HG02938 (cell line): ENCODE results near the gene SPECC1.
"Not testable (repeated sequence)": the region's sequence is repeated elsewhere in the genome, so short reads cannot be mapped to it uniquely, and the experiment has no call there.

ENCODE experiments used
- ATAC-seq: cut with Tn5 transposase; IDR thresholded peaks from one replicate; pipeline ENCODE4 v1.9.1; 2021; ENCODE audit warnings: mild to moderate bottlenecking, moderate library complexity; ENCODE audit not compliant: unreplicated experiment

SPECC1 gene

DNA sequence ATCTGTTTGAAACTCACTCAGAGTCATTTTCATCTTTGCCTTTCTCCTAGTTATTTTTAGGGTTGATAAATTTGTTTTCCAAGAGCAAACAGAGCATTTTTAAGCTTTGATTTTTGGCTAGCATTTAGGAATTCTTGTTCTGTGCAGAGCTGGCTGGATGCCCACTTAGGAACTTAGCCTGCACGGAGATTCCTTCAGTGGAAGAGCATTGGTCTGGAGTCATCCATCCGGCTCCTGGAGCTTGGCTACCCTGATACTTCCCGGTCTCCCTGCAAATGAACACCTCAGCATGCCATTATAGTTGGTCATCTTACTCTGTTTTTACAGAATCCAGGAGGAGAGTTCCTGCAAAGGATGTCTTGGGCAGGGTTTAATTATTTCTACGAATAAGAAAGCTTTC is 57.1 kb downstream of the SPECC1 start:
- no peak for ATAC-seq

DNA sequence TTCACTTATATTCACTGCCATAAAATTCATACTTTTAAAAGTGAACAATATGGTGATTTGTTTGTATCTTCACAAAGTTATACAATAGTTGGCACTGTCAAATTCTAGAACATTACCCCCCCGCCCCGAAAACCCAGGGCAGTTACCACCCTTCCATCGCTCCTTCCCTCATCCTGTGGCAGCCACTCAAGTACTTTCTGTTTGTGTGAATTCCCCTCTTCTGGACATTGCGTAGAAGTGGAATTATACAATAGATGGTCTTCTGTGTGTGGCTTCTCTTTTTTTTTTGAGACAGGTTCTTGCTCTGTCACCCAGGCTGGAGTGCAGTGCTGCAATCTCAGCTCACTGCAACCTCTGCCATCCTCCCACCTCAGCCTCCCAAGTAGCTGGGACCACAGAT is 58.6 kb downstream of the SPECC1 start:
- no peak for ATAC-seq

DNA sequence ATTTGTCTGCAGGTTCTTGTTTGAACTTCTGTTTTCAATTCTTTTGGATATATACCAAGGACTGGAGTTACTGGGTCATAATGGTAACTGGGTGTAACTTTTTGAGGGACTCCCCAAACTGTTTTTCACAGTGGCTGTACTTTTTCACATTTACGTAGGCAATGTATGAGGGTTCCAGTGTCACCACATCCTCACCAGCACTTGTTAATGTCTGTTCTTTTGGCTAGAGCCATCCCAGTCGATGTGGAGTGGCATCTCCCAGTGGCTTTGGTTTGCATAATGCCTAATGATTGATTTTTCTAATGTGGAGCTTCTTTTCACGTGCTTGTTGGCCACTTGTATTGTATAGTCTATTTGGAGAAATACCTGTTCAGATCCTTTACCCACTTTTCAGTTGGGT is 59.3 kb downstream of the SPECC1 start:
- no peak for ATAC-seq

DNA sequence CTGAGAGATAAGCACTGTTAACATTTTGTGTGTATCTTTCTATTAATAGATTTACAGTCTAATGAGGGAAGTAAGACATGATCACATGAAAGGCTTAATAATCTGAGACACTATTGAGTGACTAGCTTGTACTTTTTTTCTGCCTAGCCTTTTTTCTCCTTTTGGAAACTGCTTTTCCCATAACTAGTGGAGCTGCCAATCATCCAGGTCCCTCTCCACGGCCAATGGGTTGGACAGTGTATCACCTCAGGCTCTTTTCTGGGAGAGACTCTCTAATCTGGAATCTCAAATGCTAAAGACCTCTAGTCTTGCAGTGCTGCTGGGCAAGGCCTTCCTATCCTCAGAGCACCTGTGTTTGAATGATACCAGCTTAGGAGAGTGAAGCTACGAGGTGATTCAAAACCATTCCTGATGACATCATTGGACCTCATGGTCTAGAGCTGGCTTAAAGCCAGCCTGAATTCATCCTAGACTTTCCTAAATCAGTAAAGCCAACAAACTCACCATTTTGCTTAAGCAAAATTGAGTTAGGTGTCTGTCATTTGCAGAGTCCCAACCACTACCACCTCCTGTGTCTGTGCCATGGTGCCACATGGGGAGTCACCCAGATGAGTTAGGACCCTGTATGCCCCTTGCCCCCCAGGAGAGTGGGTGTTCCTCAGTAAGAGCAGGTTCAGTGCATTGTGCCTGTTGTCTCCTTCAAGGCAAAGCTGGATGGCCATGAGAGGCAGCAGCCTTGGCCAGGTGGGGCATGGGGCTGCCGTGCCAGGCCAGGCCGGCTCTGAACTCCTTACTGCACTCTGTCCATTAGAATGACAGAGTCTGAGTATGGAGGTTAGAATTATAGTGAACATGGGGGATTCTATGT is 62.9 kb downstream of the SPECC1 start:
- no peak for ATAC-seq

DNA sequence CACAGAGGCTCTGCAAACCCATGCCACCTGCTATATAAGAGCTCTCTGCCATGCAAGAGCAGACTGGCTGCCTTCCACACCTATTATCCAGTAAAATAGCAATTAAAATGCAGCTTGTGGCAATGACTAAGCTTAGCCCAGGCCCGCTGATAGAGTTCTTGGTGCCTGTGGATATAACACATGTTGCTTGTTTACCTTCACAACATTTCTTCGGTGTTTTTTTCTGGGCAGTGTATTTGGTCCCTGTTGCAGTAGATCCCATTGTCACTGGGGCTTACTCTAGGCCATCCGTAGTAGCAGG is 63.5 kb downstream of the SPECC1 start:
- ATAC-seq: no peak

DNA sequence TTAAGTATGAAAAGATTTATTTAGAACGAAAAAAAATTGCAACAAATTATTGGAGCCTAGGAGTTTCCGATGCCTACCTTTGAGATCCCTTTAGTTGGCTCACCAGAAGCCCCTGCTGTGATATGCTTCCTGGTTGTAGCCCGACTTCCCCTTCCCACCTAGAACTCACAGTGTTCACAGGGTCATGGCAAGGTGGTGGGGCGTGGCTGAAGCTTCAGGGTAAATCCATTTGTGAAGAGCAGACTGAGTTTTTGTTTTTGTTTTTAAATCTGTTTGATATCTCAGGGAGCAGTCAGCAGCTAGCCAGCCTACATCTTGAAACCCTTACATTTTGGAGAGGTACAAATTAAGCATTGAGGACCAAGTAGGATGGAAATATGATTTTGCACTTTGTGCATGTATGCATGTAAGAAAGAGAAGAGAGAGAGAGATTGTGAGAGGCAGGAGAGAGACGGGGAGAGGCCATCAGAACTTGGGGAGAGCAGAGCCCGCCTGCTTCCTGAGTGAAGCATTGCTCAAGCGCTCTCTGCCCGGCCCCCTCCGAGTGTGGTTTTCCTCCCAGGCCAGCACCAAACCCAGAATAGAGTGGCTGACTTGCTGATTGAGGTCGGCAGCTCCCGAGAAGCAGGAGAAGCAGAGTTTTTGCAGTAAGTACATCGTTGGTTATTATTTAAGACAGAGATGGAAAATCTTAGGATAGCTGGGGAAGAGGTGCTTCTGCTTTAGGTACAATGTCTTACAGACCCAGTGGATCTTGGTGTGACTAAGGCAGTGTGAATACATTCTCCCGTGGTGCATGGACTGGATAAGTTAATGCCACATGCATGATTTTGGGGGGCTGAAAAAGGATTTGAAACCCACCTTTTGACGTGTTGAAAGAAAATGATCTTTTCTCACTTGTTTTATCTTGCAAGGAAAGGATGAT is 64.2 kb downstream of the SPECC1 start:
- ATAC-seq: no peak

DNA sequence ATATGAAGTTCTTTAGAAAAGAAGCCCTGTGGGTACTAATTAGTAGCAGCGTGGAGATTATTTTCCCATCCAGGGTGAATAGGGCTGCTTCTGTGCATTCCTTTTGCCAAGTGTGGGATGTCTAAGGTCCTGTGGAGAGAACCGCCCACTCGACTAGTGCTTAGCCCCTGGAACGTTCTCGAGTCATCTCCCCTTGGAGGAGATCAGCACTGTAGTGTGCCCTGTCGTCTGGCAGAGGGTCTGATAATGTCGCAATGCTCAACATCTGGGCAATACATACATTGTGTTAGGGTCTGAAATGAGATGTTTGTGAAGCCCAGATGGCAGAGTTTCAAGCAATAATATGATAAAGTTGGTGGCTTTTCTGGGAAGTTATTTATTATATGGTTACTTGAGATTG is 64.8 kb downstream of the SPECC1 start:
- no peak for ATAC-seq

DNA sequence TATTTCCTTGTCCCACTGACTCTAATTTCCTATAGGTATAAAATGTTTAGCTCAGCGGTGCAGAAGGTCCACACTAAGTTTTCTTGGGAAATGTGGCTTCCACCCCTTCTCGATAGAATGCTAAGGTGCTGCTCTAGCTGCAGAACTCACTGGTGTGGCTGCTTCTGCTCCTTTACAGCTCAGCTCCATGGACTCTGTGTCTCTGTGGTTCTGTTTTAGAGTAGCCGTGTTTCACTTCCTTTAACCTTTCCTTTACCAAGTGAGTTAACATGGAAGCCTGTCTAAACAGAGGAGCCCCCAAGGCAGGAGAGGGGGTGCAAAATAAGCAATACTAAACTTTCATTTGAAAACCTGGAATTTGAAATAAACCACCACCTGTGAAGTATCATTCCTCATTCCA is 65.3 kb downstream of the SPECC1 start:
- ATAC-seq: no peak

DNA sequence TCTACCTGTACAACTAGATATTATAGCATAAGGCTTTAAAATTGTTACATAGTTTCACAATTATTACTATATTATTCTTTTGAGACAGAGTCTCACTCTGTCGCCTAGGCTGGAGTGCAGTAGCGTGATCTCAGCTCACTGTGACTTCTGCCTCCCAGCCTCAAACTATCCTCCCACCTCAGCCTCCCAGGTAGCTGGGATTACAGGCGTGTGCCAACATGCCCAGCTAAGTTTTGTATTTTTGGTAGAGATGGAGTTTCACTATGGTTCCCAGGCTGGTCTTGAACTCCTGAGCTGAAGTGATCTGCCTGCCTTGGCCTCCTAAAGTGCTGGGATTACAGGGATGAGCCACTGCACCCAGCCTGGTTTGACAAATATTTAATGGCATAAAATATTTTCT is 67.0 kb downstream of the SPECC1 start:
- ATAC-seq: not testable (repeated sequence)

DNA sequence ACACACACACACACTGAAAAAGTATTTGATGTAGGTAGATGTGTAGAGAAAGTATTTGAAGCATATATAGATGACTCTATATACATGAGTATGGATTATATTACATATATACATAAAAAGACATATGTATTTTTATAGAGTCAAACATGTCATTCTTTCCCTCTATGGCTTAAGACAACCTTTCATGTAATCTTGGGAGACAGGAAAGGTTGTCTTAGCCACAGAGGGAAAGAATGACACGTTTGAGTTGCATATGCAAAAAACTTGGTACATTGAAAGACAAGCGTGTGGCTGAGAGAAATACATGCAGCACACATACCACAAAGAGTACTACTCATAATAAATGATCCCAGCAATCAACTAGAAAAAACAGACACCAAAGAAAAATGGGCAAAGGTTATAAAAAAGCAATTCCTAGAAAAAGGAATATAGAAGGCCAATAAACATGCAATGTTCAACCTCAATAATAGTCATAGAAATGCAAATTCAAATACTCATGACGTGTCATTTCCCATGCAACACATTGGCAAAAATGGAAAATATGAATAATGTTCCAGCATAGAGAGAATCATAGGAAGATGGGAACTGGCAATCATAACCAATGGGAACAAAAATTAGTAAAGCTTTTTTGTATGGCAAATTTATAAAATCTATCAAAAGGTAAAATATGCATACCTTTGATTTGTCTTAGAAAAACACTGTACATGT is 69.0 kb downstream of the SPECC1 start:
- no peak for ATAC-seq

DNA sequence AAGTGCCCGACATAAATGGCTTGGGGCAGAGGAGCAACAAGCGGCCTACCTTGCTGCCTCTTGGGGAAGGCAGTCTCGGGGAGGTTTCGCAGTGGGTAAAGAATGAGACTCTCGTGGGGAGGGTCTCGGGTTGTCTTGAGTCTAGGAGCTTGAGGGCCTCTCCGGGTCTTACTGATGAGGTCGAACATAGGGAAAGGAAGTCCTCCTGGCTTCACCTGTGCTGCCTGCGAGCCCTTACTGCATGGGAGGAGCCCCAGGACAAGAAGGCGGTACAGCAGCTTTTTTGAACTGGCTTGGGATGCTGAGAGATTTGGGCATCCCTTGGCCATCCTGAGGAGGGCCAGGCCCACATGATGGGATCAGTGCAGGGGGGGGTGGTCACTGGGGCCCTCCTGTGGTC is 71.4 kb downstream of the SPECC1 start:
- ATAC-seq: no peak

DNA sequence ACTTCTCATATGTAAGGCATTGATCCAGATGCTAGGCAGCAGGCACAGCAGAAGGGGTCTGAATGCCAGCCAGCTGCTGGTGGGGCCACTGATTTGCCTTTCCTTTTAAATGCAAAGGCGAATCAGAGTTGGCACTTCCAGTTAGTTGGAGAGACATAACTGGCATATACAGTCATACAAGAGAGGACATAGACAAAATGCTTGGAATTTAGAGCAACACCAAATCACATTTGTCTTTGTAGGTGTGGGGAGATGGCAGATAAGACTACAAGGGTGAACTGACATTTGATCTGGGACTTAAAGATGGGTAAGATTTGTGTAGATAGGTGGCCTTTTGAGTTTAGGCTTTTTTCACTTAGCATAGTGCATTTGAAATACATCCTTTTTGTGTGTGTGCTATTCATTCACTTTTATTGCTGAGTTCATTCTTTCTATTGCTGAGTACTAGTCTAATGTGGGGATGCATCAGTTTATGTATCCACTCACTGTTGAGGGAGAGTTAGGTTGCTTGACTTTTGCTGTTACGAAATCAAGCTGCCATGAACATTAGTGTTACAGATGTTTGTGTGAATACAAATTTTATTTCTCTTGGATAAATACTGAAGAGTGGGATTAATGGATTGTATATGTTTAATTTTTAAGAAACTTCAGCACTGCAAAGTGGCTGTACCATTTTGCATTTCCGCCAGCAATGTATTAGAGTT is 74.1 kb downstream of the SPECC1 start:
- ATAC-seq: no peak

DNA sequence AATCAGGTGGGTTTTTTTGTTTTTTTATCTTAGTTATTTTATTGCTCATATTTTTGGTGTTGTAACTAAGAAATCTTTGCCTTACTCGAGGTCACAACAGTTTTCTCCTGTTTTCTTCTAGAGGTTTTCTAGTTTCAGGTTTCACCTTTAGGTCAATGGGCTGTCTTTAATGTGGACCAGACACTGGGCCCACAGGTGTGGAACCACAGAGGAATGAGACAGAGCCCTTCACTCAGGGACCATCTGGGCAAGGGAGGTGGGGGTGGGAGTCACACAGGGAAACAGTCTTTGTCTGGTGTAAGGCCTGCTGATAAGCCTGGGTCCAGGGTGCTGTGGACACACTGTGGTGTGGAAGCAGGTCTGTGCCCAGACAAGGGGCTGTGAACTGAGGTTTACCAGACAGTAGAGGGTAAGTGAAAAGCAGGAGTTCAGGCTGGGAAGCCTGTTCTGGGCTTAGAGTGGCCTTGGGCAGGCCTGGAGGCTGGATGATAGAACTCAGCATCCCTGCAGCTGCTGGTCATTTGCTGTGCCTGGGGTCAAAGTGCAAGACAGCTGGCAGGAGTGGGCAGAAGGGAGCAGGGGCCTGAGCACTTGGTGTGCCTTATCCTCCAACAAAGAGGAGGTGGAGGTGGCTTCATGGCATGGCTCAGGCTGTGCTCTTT is 75.6 kb downstream of the SPECC1 start:
- no peak for ATAC-seq

DNA sequence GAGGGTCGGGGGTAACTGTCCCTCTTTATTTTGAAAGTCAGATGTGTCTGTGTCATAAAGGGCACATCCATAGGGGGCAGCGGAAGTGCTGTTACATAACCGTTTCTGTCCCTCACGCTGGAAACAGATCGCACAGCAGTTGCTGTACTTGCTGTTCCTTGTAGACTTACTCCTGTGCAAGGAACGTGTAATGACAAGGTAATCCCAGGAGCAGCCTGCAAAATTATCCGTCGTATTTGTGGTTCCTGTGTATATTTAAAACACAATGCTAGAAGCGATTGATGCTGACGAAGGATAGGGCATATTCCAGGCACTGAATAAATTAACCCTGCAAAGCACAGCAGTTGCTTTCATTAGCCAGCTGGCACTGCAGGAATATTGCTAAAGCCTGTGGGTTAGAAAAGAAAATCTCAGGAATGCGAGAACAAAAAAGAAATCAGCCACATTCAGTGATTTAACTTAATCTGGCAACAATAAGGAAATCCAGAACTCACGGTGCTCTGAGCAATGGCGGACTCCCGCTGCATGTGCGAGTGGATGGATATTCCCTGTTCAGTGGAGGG is 76.2 kb downstream of the SPECC1 start:
- no peak for ATAC-seq

DNA sequence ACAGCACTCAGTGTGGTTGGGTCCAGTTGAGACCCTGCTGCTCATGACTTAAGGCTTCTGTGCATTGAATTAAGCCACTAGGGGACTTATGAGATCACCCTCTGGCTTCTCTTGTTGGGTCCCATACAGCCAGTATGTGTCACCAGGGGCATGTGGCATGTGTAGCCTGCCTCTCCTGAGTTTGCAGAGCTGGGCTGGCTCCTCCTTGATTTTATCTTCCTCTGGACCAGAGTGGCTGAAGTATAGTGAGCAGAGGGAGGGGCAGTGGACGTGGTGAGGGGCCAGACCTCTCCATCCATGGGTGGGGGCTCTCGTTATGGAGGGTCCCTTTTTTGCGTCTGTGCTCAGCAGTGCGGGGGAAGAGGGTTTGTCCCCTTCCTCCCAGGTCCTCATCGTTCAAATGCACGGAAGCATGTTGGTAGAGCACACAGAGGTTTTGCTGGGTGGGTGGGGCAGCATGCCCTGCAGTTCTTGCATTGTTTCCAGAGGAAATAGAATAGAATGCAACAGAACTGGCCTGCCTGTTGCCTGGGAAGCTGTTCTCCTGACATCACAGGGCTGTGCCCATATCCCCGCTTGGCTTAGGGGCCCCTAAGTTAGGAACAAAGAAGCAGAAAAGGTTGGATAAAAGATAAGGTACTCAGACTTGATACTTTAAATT is 77.4 kb downstream of the SPECC1 start:
- ATAC-seq: no peak

DNA sequence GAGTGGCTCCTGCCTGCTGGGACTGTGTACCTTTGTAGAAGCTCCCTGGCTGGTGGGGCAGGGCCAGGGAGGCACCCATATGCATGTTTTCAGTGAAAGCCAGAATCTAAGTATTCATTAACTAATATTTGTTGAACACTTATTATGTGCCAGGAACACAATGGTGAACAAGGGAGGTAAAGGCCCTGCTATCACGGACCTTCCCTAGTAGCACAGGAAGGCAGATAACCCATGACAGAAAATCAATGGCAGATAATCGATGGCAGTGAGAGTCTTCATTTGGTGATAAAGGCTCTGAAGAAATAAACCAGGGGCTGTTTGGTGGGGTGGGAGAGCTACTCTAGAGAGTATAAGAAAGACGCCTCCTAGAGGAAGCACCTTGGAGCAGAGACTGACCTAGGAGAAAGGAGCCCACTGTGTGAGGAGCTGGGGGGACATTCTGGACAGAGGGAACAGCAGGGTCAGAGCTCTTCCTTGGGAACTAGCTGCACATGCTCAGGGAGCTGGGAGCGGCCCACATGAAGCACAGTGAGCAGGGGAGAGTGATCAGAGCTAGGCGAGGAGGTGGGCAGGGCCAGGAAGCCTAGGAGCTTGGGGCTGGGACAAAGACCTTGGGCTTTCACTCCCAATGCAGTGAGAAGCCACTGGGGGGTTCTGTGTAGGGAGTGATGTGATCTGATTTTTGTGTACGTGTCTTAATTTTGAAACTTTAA is 78.5 kb downstream of the SPECC1 start:
- ATAC-seq: no peak

DNA sequence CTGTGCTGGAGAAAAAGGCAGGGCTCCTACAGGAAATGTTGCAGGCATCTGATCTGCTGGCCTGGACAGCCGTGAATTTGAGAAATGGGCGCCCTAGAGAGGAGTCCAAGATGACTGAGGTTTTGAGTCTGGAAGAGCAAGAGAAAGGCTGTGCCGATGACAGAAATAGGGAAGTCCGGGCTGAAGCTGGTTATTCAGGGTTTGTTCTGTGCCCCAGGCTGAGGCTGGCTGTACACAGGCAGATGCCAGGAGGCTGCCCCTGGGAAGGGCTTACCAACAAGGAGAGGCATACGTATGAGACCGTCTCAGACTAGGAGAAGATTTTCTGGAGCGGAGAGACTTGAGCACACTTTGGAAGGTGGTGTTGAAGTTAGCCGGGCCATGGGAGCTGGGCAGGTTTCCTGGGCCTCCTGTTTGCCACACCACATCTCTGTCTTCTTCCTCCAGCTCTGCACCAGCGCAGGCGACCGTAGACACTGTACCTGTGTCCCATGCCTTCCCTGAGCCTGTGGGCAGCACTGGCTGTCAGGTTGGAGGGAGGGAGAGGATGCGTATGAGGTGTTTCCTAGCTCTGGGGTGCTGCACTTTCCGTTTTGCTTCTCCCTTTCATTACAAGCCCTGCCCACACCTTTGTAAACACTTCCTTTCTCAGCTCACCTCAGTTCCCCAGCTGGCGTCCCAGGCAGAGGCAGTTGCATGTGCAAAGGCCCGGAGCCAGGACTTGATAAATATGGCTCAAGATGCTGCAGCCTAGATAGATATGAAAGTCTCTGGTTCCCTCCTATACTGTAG is 80.8 kb downstream of the SPECC1 start:
- no peak for ATAC-seq
